MG63 (cell line): ENCODE data around the gene FN3K. TPM values are rescaled to one million over a fixed set of nuclear protein-coding genes. Genes with fewer than 3 reads are reported as not detected.

ENCODE experiments used
- DNase-seq: peaks from one replicate; pipeline ENCODE4 v3.0.0-alpha.2; 2020
- H3K27me3 ChIP-seq: fragments of 250-450 bp; sonication (Bioruptor Pico); 2 replicates; pipeline ENCODE4 v1.5.1; 2020; ENCODE audit warnings: mild to moderate bottlenecking, moderate library complexity
- H3K36me3 ChIP-seq: fragments of 250-450 bp; sonication (Bioruptor Pico); 2 replicates; pipeline ENCODE4 v1.5.1; 2020; ENCODE audit warnings: mild to moderate bottlenecking, moderate library complexity
- H3K4me3 ChIP-seq: fragments of 250-450 bp; sonication (Bioruptor Pico); 2 replicates; pipeline ENCODE4 v1.5.1; 2020; ENCODE audit warnings: mild to moderate bottlenecking, moderate library complexity
- H3K9me3 ChIP-seq: fragments of 250-450 bp; sonication (Bioruptor Pico); 2 replicates; pipeline ENCODE4 v1.5.1; 2020; ENCODE audit warnings: mild to moderate bottlenecking, moderate library complexity
- total RNA-seq: library from RNA; depleted of rRNA; stranded (reverse); fragments of >200 nt; shearing (Covaris generic); gene quantifications from 2 replicates; pipeline ENCODE4 v1.2.3, GENCODE V29; 2014; ENCODE audit warnings: low replicate concordance; rRNA removed

Gene FN3K
- total RNA-seq, 1 experiment from 2014 or later = not detected

- Histone ChIP-seq H3K4me3 (no peak overlapping the region), H3K36me3 (peaks cover 28% of the 10 kb centered on the region), H3K27me3 (no peaks in the 10 kb centered on the region), H3K9me3 (no peaks in the 10 kb centered on the region)
- DNase-seq = no peak
Measured at GRCh38 chr17:82795615-82796014, 60.2 kb downstream of the FN3K start.

- Histone ChIP-seq H3K9me3 (no peaks in the 10 kb centered on the region), H3K4me3 (no peak overlapping the region), H3K27me3 (no peaks in the 10 kb centered on the region), H3K36me3 (peaks cover 21% of the 10 kb centered on the region)
- no peak for DNase-seq
Measured at GRCh38 chr17:82797061-82797460, 61.6 kb downstream of the FN3K start.

- no peaks in the 10 kb centered on the region for H3K9me3 ChIP-seq
- no peak for DNase-seq
- H3K27me3 ChIP-seq = no peaks in the 10 kb centered on the region
- peaks cover 21% of the 10 kb centered on the region for H3K36me3 ChIP-seq
- H3K4me3 ChIP-seq = no peak overlapping the region
Measured at GRCh38 chr17:82798752-82799151, 63.3 kb downstream of the FN3K start.

GRCh38 chr17:82799591-82799990, 64.2 kb downstream of the FN3K start:
- Histone ChIP-seq H3K36me3 (peaks cover 21% of the 10 kb centered on the region), H3K9me3 (no peaks in the 10 kb centered on the region), H3K27me3 (no peaks in the 10 kb centered on the region), H3K4me3 (no peak overlapping the region)
- DNase-seq = no peak

Other genes starting within 250 kb of the FN3K start
- gene FOXK2, start 215.9 kb upstream of the FN3K start, total RNA-seq = 42.6 and 48.5 TPM in 2 replicates
- gene WDR45B, start 87.2 kb upstream of the FN3K start, total RNA-seq = 110 and 119 TPM in 2 replicates
- gene RAB40B, start 36.9 kb upstream of the FN3K start, total RNA-seq = 11.1 and 11.6 TPM in 2 replicates
- gene FN3KRP, start 18.9 kb upstream of the FN3K start, total RNA-seq = 33.8 and 60.9 TPM in 2 replicates
- gene TBCD, start 16.4 kb downstream of the FN3K start, total RNA-seq = 45.7 and 73.6 TPM in 2 replicates
- gene ZNF750, start 104.4 kb downstream of the FN3K start, total RNA-seq = not detected in 2 replicates